GM18499 (cell line): ENCODE measurements around the gene ILDR2.

Source experiments
- ATAC-seq: cut with Tn5 transposase; IDR thresholded peaks from one replicate; pipeline ENCODE4 v1.9.1; 2021; ENCODE audit warnings: moderate number of reproducible peaks; ENCODE audit not compliant: insufficient read depth, unreplicated experiment

ILDR2 gene

GRCh38 chr1:166972826-166973225 lies 2.5 kb downstream of the ILDR2 start:
- no peak for ATAC-seq

DNA sequence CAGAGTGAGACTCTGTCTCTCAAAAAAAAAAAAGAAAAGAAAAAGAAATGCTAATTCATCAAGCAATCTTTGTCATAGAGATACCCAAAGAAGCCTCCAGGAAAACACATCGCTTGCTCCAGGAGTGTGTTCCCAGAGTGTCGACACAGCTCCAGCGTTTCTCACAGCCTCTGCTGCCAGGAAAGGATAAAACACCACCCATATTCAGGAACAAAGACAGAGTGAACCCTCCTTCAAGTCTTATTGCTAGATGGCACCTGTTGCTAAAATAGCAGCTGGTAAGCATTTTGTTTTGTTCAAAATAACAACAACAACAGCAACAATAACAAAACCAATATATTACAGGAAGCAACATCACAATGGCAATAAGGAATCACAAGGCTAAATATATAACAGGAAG lies 3.1 kb downstream of the ILDR2 start:
- ATAC-seq: no peak

GRCh38 chr1:166971252-166971651 lies 4.1 kb downstream of the ILDR2 start:
- ATAC-seq: no peak

GRCh38 chr1:166969074-166969677 lies 6.2 kb downstream of the ILDR2 start:
- peak; percentile 53 for ATAC-seq

DNA sequence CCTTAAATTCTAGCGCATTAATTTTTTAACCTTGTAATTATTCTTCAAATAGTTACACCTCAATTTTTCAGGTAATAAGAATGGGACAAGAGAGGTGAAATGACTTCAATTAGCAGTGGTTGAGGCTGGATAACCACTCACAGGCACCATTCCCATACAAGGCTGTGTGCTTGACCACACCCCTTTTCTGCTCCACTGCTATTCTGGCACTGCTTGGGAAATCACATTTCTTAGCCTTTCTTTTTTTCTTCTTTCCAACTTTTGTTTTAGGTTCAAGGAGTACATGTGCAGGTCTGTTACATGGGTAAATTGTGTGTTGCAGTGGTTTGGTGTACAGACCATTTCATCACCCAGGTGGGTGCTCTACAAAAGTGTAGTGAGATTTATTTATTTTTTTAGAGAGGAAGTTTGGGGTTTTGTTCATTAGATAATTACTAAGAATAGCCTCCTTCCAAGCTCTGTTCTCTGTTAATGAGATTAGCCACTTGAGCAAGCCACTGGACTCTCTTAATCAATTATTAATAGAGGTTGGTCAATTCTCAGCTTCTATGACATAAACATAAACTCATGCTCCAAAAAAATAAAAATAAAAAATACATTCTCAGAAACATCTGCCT lies 14.4 kb downstream of the ILDR2 start:
- no peak for ATAC-seq

GRCh38 chr1:166956872-166957271 lies 18.5 kb downstream of the ILDR2 start:
- no peak for ATAC-seq

GRCh38 chr1:166956057-166956850 lies 19.1 kb downstream of the ILDR2 start:
- no peak for ATAC-seq

- ATAC-seq: no peak
Observed at GRCh38 chr1:166953491-166953890, 21.8 kb downstream of the ILDR2 start.

DNA sequence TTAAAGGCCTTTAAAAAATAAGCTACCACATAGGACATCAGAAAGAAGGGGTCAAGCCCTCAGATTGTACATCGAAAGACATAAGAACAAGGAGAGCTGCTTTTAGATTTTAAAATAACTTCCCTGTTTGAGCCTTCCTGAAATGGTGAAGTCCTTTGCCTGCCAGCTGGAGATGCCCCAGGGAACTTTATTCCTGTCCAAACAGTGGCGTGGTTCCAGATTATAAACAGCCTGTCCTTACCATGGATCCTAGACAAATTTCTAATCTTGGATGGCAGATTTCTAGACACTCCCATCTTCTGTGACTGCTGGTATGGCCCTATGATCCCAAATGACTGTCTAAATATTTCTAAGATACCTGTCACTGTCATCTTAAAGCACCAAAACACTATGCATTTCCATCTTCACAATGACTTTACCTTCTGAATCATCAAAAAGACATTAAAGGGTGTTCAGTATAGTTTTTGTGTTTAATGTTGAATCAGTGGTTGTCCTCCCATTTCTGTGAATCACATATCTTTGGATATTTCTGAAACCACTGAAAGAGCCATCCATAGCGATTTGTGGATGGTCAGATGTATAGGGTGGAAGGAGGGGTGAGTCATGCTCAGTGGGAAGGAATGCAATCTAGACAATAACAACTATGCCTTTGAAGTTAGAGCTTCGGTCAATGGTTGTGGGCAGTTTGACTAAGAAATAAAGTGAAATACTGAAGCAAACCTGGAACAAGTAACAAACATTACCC lies 23.2 kb downstream of the ILDR2 start:
- no peak for ATAC-seq

GRCh38 chr1:166951050-166951449 lies 24.3 kb downstream of the ILDR2 start:
- no peak for ATAC-seq

DNA sequence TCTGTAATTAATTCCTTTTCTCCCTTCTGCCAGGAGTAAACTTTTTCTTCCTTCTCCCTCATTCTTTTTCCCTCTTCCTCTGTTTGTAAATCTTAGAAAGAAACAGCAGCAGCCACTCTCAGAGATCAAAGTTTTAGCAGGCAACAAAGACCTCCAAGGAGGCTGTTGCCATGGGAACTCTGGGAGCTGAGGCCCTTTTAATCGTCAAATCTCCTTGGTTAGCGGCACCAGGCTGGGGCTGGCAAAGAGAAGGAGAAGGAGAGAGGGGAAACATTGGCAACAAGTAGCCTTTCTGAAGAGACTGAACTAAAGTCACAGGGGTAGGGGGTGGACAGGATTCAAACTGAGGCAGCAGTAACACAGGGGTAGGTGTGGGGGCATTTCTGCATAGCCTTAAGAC lies 25.2 kb downstream of the ILDR2 start:
- ATAC-seq: no peak

GRCh38 chr1:166948856-166949350 lies 26.4 kb downstream of the ILDR2 start:
- ATAC-seq: no peak

DNA sequence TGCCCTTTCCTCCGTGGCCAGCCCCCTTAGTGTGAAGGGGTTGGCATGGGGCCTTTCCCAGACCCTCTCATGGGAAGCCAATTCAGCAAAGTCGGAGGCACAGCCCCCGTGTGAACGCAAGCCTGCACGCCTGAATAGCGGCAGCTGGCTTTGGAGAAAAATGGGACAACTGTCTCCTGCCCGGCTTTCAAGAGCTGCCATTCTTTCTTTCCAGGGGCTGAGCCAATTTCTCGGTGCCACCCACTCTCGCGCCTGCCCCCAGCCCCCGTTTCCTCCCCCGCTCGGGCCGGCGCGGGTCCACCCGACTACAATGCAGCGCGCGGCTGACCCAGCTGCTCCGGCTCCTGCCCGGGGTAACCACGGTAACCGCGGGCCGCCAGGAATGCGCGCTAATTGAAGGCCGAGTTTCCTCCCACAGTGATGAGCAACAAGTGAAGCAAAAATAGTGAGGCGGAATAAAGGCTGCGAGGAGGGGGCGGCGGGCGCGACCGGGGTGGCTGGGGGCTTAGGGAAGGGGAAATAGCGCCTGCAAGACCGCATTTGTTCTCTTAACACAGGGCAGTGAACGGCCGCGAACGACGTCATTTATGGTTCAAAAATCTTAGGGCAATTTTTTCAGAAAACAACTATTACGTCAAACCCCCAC lies 27.8 kb downstream of the ILDR2 start:
- ATAC-seq: no peak

DNA sequence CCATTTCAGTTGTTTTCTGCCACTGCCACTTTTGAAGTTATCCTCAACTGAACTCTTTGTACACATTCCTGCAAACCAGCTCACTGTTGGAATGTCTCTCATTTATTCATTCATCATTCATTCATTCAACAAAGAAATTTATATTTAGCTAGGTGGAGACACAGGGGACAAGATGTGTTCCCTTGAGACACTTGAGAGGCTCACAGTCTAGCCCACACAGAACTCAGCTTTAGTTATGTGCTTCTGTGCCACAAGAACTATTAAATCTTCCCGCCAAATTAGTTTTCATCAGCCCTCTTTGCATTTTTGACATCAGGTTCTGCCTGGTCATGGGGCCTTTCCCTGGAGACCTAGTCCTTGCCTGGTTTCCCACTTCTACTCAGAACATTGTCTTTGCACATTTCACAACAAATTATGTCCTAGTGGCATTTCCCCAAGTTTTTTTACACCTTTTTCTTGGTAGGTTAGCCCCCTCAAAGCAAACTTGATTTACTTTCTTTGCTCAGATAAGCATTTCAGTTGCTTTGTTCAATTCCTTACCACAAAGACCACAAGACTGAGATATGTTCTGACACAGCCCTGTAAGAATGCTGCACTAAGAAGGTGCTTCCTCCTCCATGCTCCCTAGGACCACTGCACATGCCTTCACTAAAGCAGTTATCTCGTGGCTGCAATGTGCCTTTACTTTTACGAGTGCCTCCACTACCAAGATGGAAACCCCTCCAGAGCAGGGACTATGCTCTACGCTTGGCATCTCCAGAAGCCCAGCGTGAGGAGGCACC lies 31.0 kb downstream of the ILDR2 start:
- no peak for ATAC-seq

DNA sequence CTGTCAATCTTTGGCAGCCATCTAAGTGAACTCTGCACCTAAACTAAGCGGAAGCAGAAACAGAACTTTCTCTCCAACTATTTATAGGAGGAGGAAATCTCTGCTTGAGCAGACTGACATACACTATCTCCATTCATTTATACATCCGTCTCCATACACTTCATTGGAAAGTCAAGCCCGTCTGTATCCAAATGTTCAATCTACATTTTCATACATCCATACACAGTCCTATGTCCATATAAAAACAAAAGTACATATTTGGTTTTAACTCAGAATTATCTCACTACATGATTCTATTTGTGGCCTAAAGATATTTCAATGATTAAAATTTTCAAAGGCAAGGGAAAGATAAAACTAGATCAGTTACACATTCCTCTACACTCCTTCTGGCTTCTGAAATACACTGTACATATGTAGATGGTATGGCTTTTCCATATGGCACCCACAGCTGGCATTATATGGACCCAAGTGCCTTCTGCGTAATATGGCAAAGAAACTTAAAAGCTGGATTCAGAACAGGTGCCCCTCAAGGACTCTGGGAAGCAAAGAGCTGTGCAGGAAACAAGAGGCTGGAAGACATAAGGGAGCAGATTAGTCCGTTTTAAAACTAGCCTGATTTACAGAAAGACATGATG lies 35.5 kb downstream of the ILDR2 start:
- ATAC-seq: no peak

- ATAC-seq: no peak
Observed at GRCh38 chr1:166937962-166938361, 37.4 kb downstream of the ILDR2 start.

GRCh38 chr1:166937329-166937728 lies 38.0 kb downstream of the ILDR2 start:
- ATAC-seq: no peak

GRCh38 chr1:166933633-166934032 lies 41.7 kb downstream of the ILDR2 start:
- ATAC-seq: no peak

DNA sequence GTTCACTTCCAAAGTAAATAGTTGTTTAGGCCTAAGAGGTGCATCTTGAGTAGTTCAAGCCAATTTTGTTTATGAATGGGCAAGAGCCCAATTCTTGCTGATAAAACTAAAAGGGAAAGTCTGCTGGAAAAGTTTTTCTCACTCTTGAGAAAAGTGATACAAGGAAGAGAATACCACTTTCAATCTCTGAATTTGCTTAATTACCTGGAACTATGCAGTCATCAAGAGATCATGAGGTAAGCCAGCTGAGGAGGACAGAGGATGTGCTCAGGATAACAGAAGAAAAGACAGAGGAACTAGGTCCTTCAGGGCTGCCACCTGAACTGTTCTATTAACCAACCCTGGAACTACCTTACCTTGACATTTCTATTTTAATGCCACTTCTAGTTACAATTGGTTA lies 42.2 kb downstream of the ILDR2 start:
- ATAC-seq: no peak
